ENCODE data around the gene TMEM116.
"Not testable (repeated sequence)": the region's sequence is repeated elsewhere in the genome, so short reads cannot be mapped to it uniquely, and the experiment has no call there.

GRCh38 chr12:111957224-111957623 lies 55.7 kb downstream of the TMEM116 start:
- TF ChIP-seq, protein P1, sequence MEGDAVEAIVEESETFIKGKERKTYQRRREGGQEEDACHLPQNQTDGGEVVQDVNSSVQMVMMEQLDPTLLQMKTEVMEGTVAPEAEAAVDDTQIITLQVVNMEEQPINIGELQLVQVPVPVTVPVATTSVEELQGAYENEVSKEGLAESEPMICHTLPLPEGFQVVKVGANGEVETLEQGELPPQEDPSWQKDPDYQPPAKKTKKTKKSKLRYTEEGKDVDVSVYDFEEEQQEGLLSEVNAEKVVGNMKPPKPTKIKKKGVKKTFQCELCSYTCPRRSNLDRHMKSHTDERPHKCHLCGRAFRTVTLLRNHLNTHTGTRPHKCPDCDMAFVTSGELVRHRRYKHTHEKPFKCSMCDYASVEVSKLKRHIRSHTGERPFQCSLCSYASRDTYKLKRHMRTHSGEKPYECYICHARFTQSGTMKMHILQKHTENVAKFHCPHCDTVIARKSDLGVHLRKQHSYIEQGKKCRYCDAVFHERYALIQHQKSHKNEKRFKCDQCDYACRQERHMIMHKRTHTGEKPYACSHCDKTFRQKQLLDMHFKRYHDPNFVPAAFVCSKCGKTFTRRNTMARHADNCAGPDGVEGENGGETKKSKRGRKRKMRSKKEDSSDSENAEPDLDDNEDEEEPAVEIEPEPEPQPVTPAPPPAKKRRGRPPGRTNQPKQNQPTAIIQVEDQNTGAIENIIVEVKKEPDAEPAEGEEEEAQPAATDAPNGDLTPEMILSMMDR (IDR thresholded peaks at IDR 0.05; ENCODE audit: low read depth, low read length) = not testable (repeated sequence)
- not testable (repeated sequence) for TF ChIP-seq EZH2phosphoT487 (IDR thresholded peaks at IDR 0.05; ENCODE audit: low read depth)

Data from OCI-LY3 (cell line).